Hepatocyte (in vitro differentiated cells): ENCODE measurements around the gene M6PR.

Experiments
- CTCF ChIP-seq: fragments of 200-600 bp; sonication (generic); IDR thresholded peaks from 2 replicates; pipeline ENCODE4 v1.5.1; 2016; ENCODE audit warnings: antibody characterized with exemption, mild to moderate bottlenecking; ENCODE audit not compliant: poor library complexity
- EZH2 ChIP-seq: fragments of 200-600 bp; sonication (generic); IDR thresholded peaks from 2 replicates; pipeline ENCODE4 v1.6.1; 2016; ENCODE audit warnings: antibody characterized with exemption, mild to moderate bottlenecking, borderline replicate concordance

DNA sequence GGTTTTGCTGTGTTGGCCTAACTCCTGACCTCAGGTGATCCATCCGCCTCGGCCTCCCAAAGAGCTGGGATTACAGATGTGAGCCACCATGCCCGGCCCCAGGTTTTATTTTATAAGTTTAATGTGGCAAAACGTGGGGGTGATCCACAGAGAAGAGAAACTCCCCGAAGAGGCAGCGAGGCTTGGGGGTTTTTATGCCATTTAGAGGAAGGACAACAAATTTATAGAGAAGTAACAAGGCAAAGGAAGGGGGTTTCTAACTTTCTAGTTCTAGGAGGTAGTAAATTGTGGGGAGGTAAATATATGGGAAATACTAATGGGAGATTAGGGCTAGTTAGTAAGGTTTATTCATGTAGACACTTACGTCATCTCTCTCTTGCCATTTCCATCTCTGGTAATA, 52.4 kb downstream of the M6PR start:
- no peak for TF ChIP-seq CTCF
- no peak for TF ChIP-seq EZH2
